Immature natural killer cell (primary cell): ENCODE results near the gene MGLL. TPM values are rescaled to one million over a fixed set of nuclear protein-coding genes. Genes with fewer than 3 reads are reported as not detected.
A peak's percentile ranks its signal among the peaks of the same experiment; 100 is the strongest.

Experiments used
- DNase-seq, 3 donors: peaks; one replicate each; pipeline ENCODE4 v3.0.0; 2022; ENCODE audit warnings: mixed read lengths in 1 of 3
- H3K27ac Mint-ChIP-seq, 6 donors: one replicate each; pipeline ENCODE4 v1.8.0; 2020; ENCODE audit warnings: mixed read lengths in 6 of 6, mild to moderate bottlenecking in 5 of 6, inconsistent platforms in 4 of 6, moderate library complexity in 3 of 6
- H3K27me3 Mint-ChIP-seq, 3 donors: one replicate each; pipeline ENCODE4 v1.8.0; 2020 to 2021; ENCODE audit warnings: low read depth in 3 of 3, mild to moderate bottlenecking in 3 of 3, mixed read lengths in 3 of 3, moderate library complexity in 3 of 3, inconsistent platforms in 1 of 3
- H3K36me3 Mint-ChIP-seq, 3 donors: one replicate each; pipeline ENCODE4 v1.8.0; 2020; ENCODE audit warnings: mixed read lengths in 3 of 3, inconsistent platforms in 2 of 3, mild to moderate bottlenecking in 2 of 3
- H3K4me1 Mint-ChIP-seq, 2 donors: one replicate each; pipeline ENCODE4 v1.8.0; 2020; ENCODE audit warnings: inconsistent platforms in 2 of 2, mild to moderate bottlenecking in 2 of 2, mixed read lengths in 2 of 2, moderate library complexity in 1 of 2
- H3K4me3 Mint-ChIP-seq, 5 donors: one replicate each; pipeline ENCODE4 v1.8.0; 2020; ENCODE audit warnings: mild to moderate bottlenecking in 5 of 5, mixed read lengths in 5 of 5, inconsistent platforms in 3 of 5, moderate library complexity in 3 of 5
- H3K9me3 Mint-ChIP-seq, 6 donors: one replicate each; pipeline ENCODE4 v1.8.0; 2020; ENCODE audit warnings: mild to moderate bottlenecking in 6 of 6, mixed read lengths in 6 of 6, inconsistent platforms in 4 of 6, moderate library complexity in 3 of 6
- polyA plus RNA-seq, 3 donors: library from polyadenylated mRNA; unstranded; fragments of 300-500 nt; fragmentation: Illumina TruSeq; gene quantifications; one replicate each; pipeline ENCODE4 v1.2.3, GENCODE V29; 2021

MGLL gene
- polyA plus RNA-seq, 3 donors from 2014 or later = 2.6 to 3.6 (median 2.6) TPM

DNA sequence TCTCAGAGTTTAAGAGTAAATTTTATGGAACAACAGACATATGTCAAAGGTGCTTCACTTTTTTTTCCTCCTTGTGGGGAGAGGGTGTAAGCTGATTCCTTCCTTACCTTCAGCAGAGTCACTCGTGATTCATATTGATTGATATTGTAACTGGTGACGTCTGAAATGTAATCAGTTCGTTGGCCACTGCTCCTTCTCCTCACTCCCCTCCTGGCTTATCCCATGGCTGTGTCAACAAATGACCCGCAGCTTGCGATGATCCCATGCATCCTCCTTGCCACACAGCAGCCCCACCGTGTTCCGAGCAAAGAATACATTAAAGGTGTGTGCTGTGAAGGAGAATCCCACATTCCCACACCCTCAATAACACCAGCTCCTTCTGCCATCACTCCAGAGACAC lies 7.3 kb downstream of the MGLL start:
- Mint-ChIP-seq H3K27me3 (peaks cover 0 to 6% (median 2%) of the 10 kb centered on the region in 3 donors), H3K4me1 (peaks cover 0 to 11% of the 10 kb centered on the region in 2 donors), H3K27ac (no peak overlapping the region), H3K4me3 (no peak overlapping the region), H3K36me3 (no peaks in the 10 kb centered on the region), H3K9me3 (no peaks in the 10 kb centered on the region)
- no peak for DNase-seq

DNA sequence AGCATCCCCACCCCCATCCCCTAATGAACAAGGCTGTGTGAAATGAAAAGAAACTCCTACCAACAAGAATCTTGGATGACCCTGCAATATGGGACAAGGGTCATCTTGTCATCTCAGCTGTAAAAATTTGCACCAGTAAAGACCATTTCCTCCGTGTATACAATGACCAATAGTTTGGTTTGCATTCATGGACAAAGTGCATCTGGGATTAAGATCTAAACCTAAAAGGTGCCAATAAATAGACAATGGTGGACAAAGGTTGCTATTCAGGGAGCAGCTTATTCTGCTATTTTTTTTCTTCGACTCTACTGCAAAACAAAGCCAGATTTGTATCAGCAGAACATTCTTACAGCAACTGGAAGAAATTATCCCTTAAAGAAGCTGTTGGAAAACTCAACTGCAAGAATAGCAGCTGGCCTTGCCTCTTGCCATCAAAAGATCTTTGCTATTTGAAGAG lies 8.0 kb downstream of the MGLL start:
- no peak for DNase-seq
- Mint-ChIP-seq H3K27ac (no peak overlapping the region), H3K9me3 (no peaks in the 10 kb centered on the region), H3K4me1 (peaks cover 0 to 10% of the 10 kb centered on the region in 2 donors), H3K36me3 (no peaks in the 10 kb centered on the region), H3K27me3 (peaks cover 0 to 6% (median 2%) of the 10 kb centered on the region in 3 donors), H3K4me3 (no peak overlapping the region)

DNA sequence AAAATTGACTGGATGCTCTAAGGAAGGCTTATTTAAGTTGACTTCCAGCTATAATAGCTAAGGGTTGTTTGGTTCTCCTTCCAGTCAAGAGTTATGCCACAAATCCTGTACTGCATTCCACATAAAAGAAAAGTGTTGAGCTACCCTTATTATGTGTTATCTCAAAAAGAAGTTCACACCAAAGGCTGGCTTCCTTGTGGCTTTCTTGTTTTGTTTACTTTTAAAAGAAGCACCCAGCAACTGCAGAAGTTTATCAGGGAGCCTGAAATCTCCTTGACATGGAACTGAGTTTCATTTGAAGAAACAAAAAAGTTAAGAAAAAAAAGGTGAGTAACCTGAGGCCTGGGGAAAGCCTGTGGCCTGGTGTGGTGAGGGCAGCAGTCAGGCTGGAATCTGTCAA lies 10.2 kb downstream of the MGLL start:
- H3K27ac Mint-ChIP-seq = no peak overlapping the region
- H3K4me1 Mint-ChIP-seq = peaks cover 0 to 10% of the 10 kb centered on the region in 2 donors
- H3K9me3 Mint-ChIP-seq = no peaks in the 10 kb centered on the region
- peaks cover 0 to 6% (median 2%) of the 10 kb centered on the region in 3 donors for H3K27me3 Mint-ChIP-seq
- H3K4me3 Mint-ChIP-seq = no peak overlapping the region
- DNase-seq = peak in 2 of 3 donors; percentile 7 to 12
- no peaks in the 10 kb centered on the region for H3K36me3 Mint-ChIP-seq

DNA sequence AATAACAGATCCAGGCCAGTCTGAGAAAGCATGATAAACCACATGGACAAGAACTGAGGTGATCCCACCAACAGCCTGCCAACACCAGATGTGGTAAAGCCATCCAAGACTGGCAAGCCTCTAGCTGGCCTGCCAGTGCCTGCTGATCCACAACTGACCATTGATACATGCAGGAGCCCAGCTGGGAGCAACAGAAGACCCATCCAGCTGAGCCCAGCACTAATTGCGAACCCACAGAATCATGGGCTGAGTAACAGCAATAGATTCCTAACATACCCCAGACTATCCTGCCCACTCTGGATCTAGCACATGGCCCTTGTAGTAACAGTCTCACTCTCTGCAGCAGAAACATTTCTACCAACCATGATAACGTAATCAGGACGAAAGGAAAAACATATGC lies 10.6 kb downstream of the MGLL start:
- H3K27ac Mint-ChIP-seq = no peak overlapping the region
- H3K4me1 Mint-ChIP-seq = peaks cover 0 to 10% of the 10 kb centered on the region in 2 donors
- H3K4me3 Mint-ChIP-seq = no peak overlapping the region
- peaks cover 0 to 2% (median 2%) of the 10 kb centered on the region in 3 donors for H3K27me3 Mint-ChIP-seq
- no peak for DNase-seq
- H3K36me3 Mint-ChIP-seq = no peaks in the 10 kb centered on the region
- H3K9me3 Mint-ChIP-seq = no peaks in the 10 kb centered on the region

DNA sequence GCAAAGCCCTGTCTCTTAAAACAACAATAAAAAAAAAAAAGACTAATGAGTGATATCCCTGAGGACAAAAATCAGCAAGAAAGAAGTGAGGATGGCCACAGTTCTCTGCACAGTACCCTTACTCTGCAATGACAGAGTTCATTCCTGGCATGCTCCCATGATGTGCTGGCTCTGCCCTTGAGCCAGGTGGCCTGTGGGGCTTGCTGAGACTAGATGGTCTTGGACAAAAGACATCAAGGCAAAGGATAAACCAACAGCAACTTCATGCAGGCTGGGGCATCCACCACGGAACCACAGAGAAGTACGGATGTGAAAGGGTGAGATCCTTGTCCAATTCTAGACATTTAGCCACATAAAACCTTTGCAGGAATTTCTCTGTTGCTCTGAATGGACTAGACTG lies 12.7 kb downstream of the MGLL start:
- DNase-seq = no peak
- H3K27me3 Mint-ChIP-seq = peaks cover 0 to under 1% (median 0%) of the 10 kb centered on the region in 3 donors
- H3K4me3 Mint-ChIP-seq = no peak overlapping the region
- H3K27ac Mint-ChIP-seq = no peak overlapping the region
- H3K9me3 Mint-ChIP-seq = no peaks in the 10 kb centered on the region
- no peaks in the 10 kb centered on the region for H3K36me3 Mint-ChIP-seq
- H3K4me1 Mint-ChIP-seq = peaks cover 0 to 10% of the 10 kb centered on the region in 2 donors

DNA sequence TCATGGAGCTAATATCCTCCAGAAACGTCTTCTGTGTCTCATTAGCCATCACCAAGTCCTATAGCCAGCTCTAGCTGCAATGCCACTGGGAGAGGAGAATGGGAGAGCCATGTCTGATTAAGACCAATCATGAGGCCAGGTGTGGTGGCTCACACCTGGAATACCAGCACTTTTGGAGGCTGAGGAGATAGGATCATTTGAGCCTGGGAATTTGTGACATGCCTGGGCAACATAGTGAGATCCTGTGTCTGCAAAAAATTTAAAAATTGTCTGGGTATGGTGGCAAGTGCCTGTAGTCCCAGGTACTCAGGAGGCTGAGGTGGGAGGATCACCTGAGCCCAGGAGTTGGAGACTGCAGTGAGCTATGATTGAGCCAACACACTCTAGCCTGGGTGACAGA lies 13.1 kb downstream of the MGLL start:
- H3K4me3 Mint-ChIP-seq = no peak overlapping the region
- peaks cover 0 to 10% of the 10 kb centered on the region in 2 donors for H3K4me1 Mint-ChIP-seq
- no peaks in the 10 kb centered on the region for H3K9me3 Mint-ChIP-seq
- no peaks in the 10 kb centered on the region for H3K36me3 Mint-ChIP-seq
- H3K27ac Mint-ChIP-seq = no peak overlapping the region
- no peak for DNase-seq
- no peaks in the 10 kb centered on the region for H3K27me3 Mint-ChIP-seq

DNA sequence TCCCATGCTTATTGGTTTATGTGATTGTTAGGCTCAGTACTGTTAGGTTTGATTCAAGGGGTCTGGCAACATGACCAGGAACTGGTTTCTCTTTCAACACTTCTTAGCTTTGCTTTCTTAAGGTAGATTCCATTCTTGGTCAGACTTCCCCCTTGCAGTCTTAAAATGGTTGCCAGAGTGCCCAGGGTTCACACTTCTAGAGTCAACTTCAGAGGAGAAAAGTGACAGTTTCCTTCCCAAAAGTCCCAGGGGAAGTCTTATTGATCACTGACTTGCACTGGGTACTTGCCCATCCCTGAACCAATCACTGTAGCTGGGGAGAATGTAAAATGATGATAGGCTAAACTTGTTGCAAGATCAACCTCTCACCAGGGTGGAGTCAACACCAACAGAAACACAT lies 14.1 kb downstream of the MGLL start:
- H3K36me3 Mint-ChIP-seq = no peaks in the 10 kb centered on the region
- H3K4me1 Mint-ChIP-seq = peaks cover 0 to 10% of the 10 kb centered on the region in 2 donors
- no peak overlapping the region for H3K27ac Mint-ChIP-seq
- no peaks in the 10 kb centered on the region for H3K27me3 Mint-ChIP-seq
- H3K9me3 Mint-ChIP-seq = no peaks in the 10 kb centered on the region
- H3K4me3 Mint-ChIP-seq = no peak overlapping the region
- DNase-seq = no peak

DNA sequence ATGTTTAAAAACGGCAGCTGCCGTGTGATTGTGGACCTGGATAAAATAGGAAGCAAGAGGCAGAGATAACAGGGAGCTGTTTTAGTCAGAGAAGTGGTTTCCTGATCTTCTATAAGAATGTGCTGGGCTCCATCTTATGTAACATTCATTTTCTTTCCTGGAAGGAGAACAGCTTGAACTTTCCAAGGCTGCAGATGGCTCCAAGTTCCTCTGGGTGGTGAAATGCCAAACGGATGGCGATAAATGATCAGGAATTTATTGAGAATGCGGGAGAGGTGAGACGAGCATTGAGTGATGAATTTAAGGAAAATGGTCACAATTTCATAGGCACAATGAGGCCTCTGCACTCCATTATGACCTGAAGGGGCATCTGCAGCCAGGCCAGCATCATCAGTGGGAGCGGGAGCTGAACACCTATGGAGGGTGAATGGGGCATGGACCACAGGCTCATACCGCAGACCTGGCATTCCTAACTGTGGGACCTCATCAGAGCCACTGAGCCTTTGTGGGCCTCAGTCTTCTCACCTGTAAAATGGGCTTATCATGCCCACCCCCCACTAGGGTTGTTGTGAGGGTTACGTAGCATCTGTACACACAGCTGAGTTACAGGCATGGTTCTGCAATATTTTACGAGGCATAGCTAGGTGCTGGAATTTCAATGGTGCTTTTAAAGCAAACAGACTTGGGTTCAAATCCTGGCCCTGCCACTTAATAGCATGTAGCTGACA lies 17.1 kb downstream of the MGLL start:
- Mint-ChIP-seq H3K4me3 (no peak overlapping the region), H3K4me1 (peaks cover 6 to 9% of the 10 kb centered on the region in 2 donors), H3K9me3 (no peaks in the 10 kb centered on the region), H3K27ac (no peak overlapping the region), H3K36me3 (no peaks in the 10 kb centered on the region), H3K27me3 (no peaks in the 10 kb centered on the region)
- no peak for DNase-seq

DNA sequence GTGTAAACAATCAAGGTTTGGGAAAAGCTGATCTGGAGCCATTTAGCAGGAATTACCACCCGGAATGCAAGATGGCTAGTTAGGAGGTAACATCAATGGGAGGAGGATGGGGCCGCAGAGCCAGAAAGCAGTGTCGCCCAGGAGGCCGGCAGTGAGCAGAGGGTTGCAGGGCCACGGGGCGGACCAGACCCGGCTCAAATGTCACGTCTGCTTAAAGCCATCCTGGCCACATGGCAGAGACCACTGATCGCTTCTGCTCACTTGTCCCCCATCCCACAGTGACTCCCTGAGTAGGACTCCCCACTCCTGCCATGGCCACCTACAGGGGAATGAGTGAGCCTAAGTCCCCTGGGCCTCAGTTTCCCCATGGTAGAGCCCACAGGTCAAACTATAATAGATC lies 18.2 kb downstream of the MGLL start:
- no peak overlapping the region for H3K4me3 Mint-ChIP-seq
- H3K27me3 Mint-ChIP-seq = no peaks in the 10 kb centered on the region
- H3K27ac Mint-ChIP-seq = no peak overlapping the region
- no peaks in the 10 kb centered on the region for H3K9me3 Mint-ChIP-seq
- no peaks in the 10 kb centered on the region for H3K36me3 Mint-ChIP-seq
- H3K4me1 Mint-ChIP-seq = peaks cover 8 to 17% of the 10 kb centered on the region in 2 donors
- no peak for DNase-seq

DNA sequence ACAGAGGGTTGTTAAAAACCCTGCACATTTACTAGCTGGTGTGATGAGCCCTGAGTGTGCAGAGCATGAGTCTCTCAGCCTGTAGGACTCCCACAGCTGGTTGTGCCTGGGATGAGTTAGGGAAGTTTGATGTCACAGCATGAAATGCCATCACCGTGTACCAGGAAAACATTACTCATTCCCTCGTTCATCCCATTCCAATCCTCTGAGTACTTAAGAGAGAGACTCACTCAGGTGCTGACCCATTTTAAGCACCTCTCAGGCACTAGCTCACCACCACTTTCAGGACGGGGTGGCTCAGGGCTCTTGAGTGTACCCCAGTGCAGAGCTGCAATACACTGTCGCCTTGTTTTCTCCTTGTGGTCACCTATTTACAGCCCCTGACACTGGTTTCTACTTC lies 18.7 kb downstream of the MGLL start:
- H3K27ac Mint-ChIP-seq = no peak overlapping the region
- no peak for DNase-seq
- no peaks in the 10 kb centered on the region for H3K36me3 Mint-ChIP-seq
- H3K27me3 Mint-ChIP-seq = no peaks in the 10 kb centered on the region
- peaks cover 8 to 17% of the 10 kb centered on the region in 2 donors for H3K4me1 Mint-ChIP-seq
- no peak overlapping the region for H3K4me3 Mint-ChIP-seq
- no peaks in the 10 kb centered on the region for H3K9me3 Mint-ChIP-seq

DNA sequence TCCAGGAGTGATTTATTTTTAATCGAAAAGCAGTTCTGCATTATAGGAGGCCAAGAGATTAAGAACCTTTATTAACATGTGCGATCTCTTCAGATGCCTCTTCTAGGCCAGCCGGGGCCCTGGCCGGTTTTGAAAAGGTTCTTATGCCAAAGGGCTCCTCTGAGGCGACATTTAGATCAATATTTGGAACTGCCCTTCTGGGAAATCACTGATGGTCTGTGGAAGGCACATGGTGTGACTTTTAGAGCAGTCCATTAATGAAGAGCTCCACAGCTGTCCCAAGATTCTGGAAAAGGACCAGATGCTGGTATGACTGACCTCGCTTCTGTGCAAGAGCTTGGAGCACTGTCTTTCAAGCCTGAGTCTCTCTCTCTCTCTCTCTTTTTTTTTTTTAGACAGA lies 19.7 kb downstream of the MGLL start:
- Mint-ChIP-seq H3K27me3 (no peaks in the 10 kb centered on the region), H3K4me1 (peaks cover 8 to 17% of the 10 kb centered on the region in 2 donors), H3K9me3 (no peaks in the 10 kb centered on the region), H3K27ac (no peak overlapping the region), H3K4me3 (no peak overlapping the region), H3K36me3 (no peaks in the 10 kb centered on the region)
- no peak for DNase-seq

DNA sequence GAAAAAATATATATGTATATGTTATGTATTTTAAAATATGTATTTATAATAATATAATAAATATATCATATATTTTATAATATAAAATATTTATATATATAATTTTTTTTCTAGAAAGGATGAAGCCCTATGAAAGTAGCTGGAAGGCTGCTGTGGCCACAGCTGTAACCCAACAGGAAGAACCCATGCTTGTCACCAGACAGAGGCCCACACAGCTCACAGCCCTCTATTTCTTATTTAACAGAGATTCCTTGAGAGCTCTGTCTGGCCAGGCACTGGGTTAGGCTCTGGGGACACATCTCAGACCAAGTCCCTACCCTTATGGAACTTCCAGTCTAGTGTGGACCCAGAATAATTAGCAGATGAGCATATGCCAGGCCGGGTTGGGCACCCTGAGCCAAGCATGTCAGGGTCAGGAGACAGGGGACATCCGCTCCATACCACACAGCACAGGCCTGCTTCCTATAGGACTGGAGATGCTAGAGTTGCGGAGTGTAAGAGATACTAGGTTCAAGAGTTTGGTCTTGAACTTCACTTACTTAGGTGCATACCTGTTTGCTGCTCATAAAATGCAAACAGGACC lies 20.5 kb downstream of the MGLL start:
- H3K4me3 Mint-ChIP-seq = no peak overlapping the region
- no peak overlapping the region for H3K27ac Mint-ChIP-seq
- no peaks in the 10 kb centered on the region for H3K36me3 Mint-ChIP-seq
- H3K27me3 Mint-ChIP-seq = no peaks in the 10 kb centered on the region
- no peaks in the 10 kb centered on the region for H3K9me3 Mint-ChIP-seq
- H3K4me1 Mint-ChIP-seq = peaks cover 8 to 17% of the 10 kb centered on the region in 2 donors
- DNase-seq = no peak

DNA sequence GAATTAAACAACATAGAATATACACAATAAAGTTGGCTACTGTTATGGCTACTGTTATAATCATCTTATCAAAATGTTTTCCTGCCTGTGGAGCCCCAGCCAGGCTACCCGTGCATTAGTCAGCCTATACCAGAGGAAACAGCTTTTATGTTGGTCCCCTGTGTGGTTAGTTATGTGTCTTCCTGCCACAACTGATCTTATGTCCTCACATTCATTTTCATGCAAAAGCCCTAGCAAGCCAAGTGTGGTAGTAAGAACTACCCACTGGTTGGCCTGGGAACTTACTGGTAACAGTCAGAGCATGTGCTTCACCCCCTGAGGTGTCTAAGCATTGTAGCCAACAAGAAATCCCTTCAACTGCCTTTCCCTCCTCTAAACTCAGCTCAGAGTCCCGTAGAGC lies 21.8 kb downstream of the MGLL start:
- H3K4me1 Mint-ChIP-seq = peaks cover 8 to 17% of the 10 kb centered on the region in 2 donors
- H3K27me3 Mint-ChIP-seq = no peaks in the 10 kb centered on the region
- H3K9me3 Mint-ChIP-seq = no peaks in the 10 kb centered on the region
- no peaks in the 10 kb centered on the region for H3K36me3 Mint-ChIP-seq
- peak overlapping the region; percentile 27 to 88 (median 78) for H3K27ac Mint-ChIP-seq
- peak; percentile 21 to 30 (median 27) for DNase-seq
- peak overlapping the region; percentile 33 to 65 (median 59) for H3K4me3 Mint-ChIP-seq

DNA sequence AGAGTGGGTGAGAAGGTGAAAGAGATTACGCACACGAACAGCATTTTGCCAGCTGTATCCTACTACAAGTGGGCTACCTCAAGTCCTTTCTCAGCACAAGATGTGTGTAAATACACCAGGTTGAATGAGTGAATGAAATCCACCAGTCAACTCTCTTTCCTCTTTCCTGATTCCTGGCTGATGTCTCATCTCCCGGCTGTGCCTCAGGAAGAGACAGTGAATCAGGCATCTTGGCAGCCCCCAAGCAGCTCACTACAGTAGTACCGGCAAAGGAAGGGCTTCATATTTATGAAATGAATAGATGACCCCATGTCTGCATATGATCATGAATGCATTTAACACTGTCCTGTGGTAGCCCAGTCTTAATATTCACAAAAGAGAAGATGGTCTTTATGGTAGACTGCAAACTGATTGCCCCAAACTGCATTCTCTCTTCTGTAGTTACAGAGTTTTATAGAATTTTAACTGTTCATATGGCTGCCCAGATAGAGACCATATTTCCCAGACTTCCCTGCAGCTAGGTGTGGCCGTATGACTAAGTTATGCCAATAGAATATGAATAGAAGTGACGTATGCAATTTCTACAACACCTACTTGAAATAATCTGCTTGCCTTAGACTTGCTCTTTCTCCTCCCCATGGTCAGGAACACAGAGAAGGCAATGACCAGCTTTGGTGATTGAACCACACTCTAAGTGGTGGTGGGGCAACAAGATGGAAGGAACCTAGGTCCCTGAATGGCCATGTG lies 22.7 kb downstream of the MGLL start:
- no peaks in the 10 kb centered on the region for H3K27me3 Mint-ChIP-seq
- H3K4me3 Mint-ChIP-seq = no peak overlapping the region
- H3K36me3 Mint-ChIP-seq = no peaks in the 10 kb centered on the region
- H3K4me1 Mint-ChIP-seq = peaks cover 8 to 17% of the 10 kb centered on the region in 2 donors
- H3K9me3 Mint-ChIP-seq = no peaks in the 10 kb centered on the region
- no peak for DNase-seq
- peak overlapping the region in 2 of 6 donors; percentile 27 to 88 for H3K27ac Mint-ChIP-seq
